HepG2 (cell line): ENCODE data around the gene TBX3. TPM values are rescaled to one million over a fixed set of nuclear protein-coding genes. Genes with fewer than 3 reads are reported as not detected.

Source experiments
- HNRNPK ChIP-seq: fragments of 200-400 bp; formaldehyde crosslinking; IDR thresholded peaks from 2 replicates; pipeline ENCODE4 v1.6.1; 2018; ENCODE audit warnings: low read length, low read depth, moderate library complexity, mild to moderate bottlenecking; ENCODE audit not compliant: poor library complexity, severe bottlenecking
- ISX ChIP-seq: sonication (generic); formaldehyde crosslinking; conservative IDR thresholded peaks from 2 replicates; pipeline ENCODE4 v1.5.0; 2020; ENCODE audit warnings: missing genetic modification reagents
- KDM3A ChIP-seq: IDR thresholded peaks from 2 replicates; pipeline ENCODE4 v1.6.1; 2018; ENCODE audit warnings: low read depth, missing compliant biosample characterization
- MAZ ChIP-seq, 2 experiments: sonication (generic) in 1 of 2; formaldehyde crosslinking in 1 of 2; IDR thresholded peaks; 2 replicates each; pipeline versions ENCODE4 v1.5.0 to v1.6.1; 2012 to 2020; ENCODE audit warnings: low read depth in 2 of 2, mild to moderate bottlenecking in 2 of 2, borderline replicate concordance in 1 of 2, improper control_type of control experiment in 1 of 2, low read length in 1 of 2, missing genetic modification reagents in 1 of 2, moderate library complexity in 1 of 2
- MED8 ChIP-seq: sonication (generic); formaldehyde crosslinking; IDR thresholded peaks from 2 replicates; pipeline ENCODE4 v1.8.1; 2023; ENCODE audit warnings: mild to moderate bottlenecking, missing genetic modification reagents; ENCODE audit not compliant: insufficient replicate concordance
- MYC ChIP-seq: sonication (generic); formaldehyde crosslinking; IDR thresholded peaks from 2 replicates; pipeline ENCODE4 v1.9.0; 2021; ENCODE audit warnings: missing genetic modification reagents, borderline replicate concordance
- NFATC3 ChIP-seq: sonication (generic); formaldehyde crosslinking; IDR thresholded peaks from 2 replicates; pipeline ENCODE4 v1.5.1; 2020; ENCODE audit warnings: mild to moderate bottlenecking, missing genetic modification reagents
- POGZ ChIP-seq: sonication (generic); formaldehyde crosslinking; IDR thresholded peaks from 2 replicates; pipeline ENCODE4 v1.4.0; 2020; ENCODE audit warnings: mild to moderate bottlenecking, missing genetic modification reagents
- REST ChIP-seq, 2 experiments: IDR thresholded peaks; 2 replicates each; pipeline ENCODE4 v1.6.1; 2011 to 2012; ENCODE audit warnings: low read length in 2 of 2, borderline replicate concordance in 1 of 2, low read depth in 1 of 2, mild to moderate bottlenecking in 1 of 2, moderate library complexity in 1 of 2
- TFE3 ChIP-seq: IDR thresholded peaks from 2 replicates; pipeline ENCODE4 v1.6.1; 2016
- XRCC5 ChIP-seq: fragments of 200-400 bp; formaldehyde crosslinking; optimal IDR thresholded peaks from 2 replicates; pipeline ENCODE3; 2017; ENCODE audit warnings: mild to moderate bottlenecking, low read length
- ZNF235 ChIP-seq: sonication (generic); formaldehyde crosslinking; IDR thresholded peaks from 2 replicates; pipeline ENCODE4 v1.8.1; 2023; ENCODE audit warnings: mild to moderate bottlenecking, missing genetic modification reagents, borderline replicate concordance
- ZNF282 ChIP-seq: fragments of 450-650 bp; IDR thresholded peaks from 2 replicates; pipeline ENCODE4 v1.6.1; 2018; ENCODE audit not compliant: partially characterized antibody
- ZNF674 ChIP-seq: sonication (generic); formaldehyde crosslinking; IDR thresholded peaks from 2 replicates; pipeline ENCODE4 v1.5.0; 2020; ENCODE audit warnings: low read depth, mild to moderate bottlenecking, missing genetic modification reagents
- ZNF703 ChIP-seq: sonication (generic); formaldehyde crosslinking; IDR thresholded peaks from 2 replicates; pipeline ENCODE4 v1.5.1; 2020; ENCODE audit warnings: missing genetic modification reagents, mild to moderate bottlenecking, moderate library complexity, borderline replicate concordance
- polyA plus RNA-seq, 8 experiments: library from polyadenylated mRNA; depleted of rRNA in 3 of 8; stranded (reverse) in 7 of 8; unstranded in 1 of 8; fragments of >200 nt; fragmentation: Illumina TruSeq in 4 of 8; extraction: Trizol in 4 of 8; gene quantifications; 2 replicates each; pipeline versions ENCODE4 v1.2.1 to v1.2.3, GENCODE V29; 2011 to 2016; ENCODE audit warnings: low read depth in 4 of 8, missing spikeins in 1 of 8, mixed read lengths in 1 of 8; ENCODE audit not compliant: insufficient read depth in 1 of 8
- total RNA-seq, 5 experiments: library from RNA; depleted of rRNA; stranded (reverse); fragments of >200 nt; fragmentation: Illumina TruSeq; extraction: Trizol; gene quantifications; 2 replicates each; pipeline ENCODE4 v1.2.3, GENCODE V29; 2016; ENCODE audit warnings: low read depth in 1 of 5
- TF ChIP-seq, protein P1 (sequence below): sonication (generic); formaldehyde crosslinking; IDR thresholded peaks from 2 replicates; pipeline ENCODE4 v1.4.0; 2020; ENCODE audit warnings: missing genetic modification reagents, borderline replicate concordance

TBX3 gene
- total and polyA plus RNA-seq, 2 of the 13 experiments (the other 11 are each of a cell fraction or from before 2014, with no cell fraction given) = 27.1 to 42.4 TPM

- TF ChIP-seq ZNF235 (CRISPR knock-in tag) (no peak), ISX (CRISPR knock-in tag) (no peak), MAZ (IDR thresholded peaks at IDR 0.05; ENCODE audit: borderline replicate concordance, low read depth, low read length) (no peak), MAZ (CRISPR knock-in tag; IDR thresholded peaks at IDR 0.05; ENCODE audit: low read depth) (no peak), ZNF282 (no peak), ZNF674 (CRISPR knock-in tag) (no peak), NFATC3 (CRISPR knock-in tag) (no peak), POGZ (peak; percentile 66), MYC (no peak; the same call in 1 of the 2 replicates), TFE3 (CRISPR knock-in tag) (peak; percentile 90), MED8 (CRISPR knock-in tag) (peak; percentile 46), HNRNPK (no peak), KDM3A (CRISPR knock-in tag) (no peak), XRCC5 (peak; percentile 64), REST (IDR thresholded peaks at IDR 0.05; ENCODE audit: borderline replicate concordance in 1 of 2, low read depth in 1 of 2, low read length in 2 of 2) (peak in 1 of 2 experiments; percentile 57; a peak in 2 of 4 replicates), ZNF703 (peak; percentile 18; the same call in 1 of the 2 replicates)
- TF ChIP-seq, protein P1, sequence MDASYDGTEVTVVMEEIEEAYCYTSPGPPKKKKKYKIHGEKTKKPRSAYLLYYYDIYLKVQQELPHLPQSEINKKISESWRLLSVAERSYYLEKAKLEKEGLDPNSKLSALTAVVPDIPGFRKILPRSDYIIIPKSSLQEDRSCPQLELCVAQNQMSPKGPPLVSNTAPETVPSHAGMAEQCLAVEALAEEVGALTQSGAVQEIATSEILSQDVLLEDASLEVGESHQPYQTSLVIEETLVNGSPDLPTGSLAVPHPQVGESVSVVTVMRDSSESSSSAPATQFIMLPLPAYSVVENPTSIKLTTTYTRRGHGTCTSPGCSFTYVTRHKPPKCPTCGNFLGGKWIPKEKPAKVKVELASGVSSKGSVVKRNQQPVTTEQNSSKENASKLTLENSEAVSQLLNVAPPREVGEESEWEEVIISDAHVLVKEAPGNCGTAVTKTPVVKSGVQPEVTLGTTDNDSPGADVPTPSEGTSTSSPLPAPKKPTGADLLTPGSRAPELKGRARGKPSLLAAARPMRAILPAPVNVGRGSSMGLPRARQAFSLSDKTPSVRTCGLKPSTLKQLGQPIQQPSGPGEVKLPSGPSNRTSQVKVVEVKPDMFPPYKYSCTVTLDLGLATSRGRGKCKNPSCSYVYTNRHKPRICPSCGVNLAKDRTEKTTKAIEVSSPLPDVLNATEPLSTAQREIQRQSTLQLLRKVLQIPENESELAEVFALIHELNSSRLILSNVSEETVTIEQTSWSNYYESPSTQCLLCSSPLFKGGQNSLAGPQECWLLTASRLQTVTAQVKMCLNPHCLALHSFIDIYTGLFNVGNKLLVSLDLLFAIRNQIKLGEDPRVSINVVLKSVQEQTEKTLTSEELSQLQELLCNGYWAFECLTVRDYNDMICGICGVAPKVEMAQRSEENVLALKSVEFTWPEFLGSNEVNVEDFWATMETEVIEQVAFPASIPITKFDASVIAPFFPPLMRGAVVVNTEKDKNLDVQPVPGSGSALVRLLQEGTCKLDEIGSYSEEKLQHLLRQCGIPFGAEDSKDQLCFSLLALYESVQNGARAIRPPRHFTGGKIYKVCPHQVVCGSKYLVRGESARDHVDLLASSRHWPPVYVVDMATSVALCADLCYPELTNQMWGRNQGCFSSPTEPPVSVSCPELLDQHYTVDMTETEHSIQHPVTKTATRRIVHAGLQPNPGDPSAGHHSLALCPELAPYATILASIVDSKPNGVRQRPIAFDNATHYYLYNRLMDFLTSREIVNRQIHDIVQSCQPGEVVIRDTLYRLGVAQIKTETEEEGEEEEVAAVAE (CRISPR knock-in tag) = no peak; the same call in 1 of the 2 replicates
Observed at GRCh38 chr12:114655934-114656749, 27.8 kb downstream of the TBX3 start (continued).
